Lung (tissue), 12 donors: ENCODE measurements around the gene MCUB. TPM values are rescaled to one million over a fixed set of nuclear protein-coding genes. Genes with fewer than 3 reads are reported as not detected.

Source experiments
- ATAC-seq: fragments of 200-7000 bp; cut with Tn5 transposase; one replicate; pipeline ENCODE4 v1.9.1; 2020; ENCODE audit warnings: moderate number of reproducible peaks; ENCODE audit not compliant: insufficient read depth, low FRiP score
- DNase-seq, 3 donors: peaks; one replicate each; pipeline ENCODE4 v3.0.0-alpha.2; 2013 to 2017
- H3K27ac ChIP-seq, 2 donors: one replicate each; pipeline ENCODE4 v1.5.1; 2013; ENCODE audit warnings: mild to moderate bottlenecking in 2 of 2, moderate library complexity in 2 of 2, control low read depth in 1 of 2, inconsistent platforms in 1 of 2, low read depth in 1 of 2, low read length in 1 of 2
- H3K27me3 ChIP-seq, 3 donors: one replicate each; pipeline ENCODE4 v1.5.1; 2013; ENCODE audit warnings: low read length in 2 of 3; ENCODE audit not compliant: control insufficient read depth in 3 of 3, insufficient read depth in 3 of 3
- H3K36me3 ChIP-seq, 4 donors: one replicate each; pipeline ENCODE4 v1.5.1; 2013; ENCODE audit warnings: low read length in 4 of 4, mild to moderate bottlenecking in 1 of 4, moderate library complexity in 1 of 4; ENCODE audit not compliant: control insufficient read depth in 4 of 4, insufficient read depth in 4 of 4
- H3K4me1 ChIP-seq, 5 donors: one replicate each; pipeline ENCODE4 v1.5.1; 2013; ENCODE audit warnings: low read length in 5 of 5, mild to moderate bottlenecking in 2 of 5, moderate library complexity in 1 of 5; ENCODE audit not compliant: control insufficient read depth in 5 of 5, insufficient read depth in 5 of 5
- H3K4me3 ChIP-seq: one replicate; pipeline ENCODE4 v1.5.1; 2013; ENCODE audit warnings: mild to moderate bottlenecking, control low read depth, moderate library complexity
- H3K9ac ChIP-seq, 2 donors: one replicate each; pipeline ENCODE4 v1.5.1; 2013; ENCODE audit warnings: low read length in 2 of 2, control low read depth in 1 of 2; ENCODE audit not compliant: insufficient read depth in 1 of 2
- H3K9me3 ChIP-seq, 4 donors: one replicate each; pipeline ENCODE4 v1.5.1; 2013; ENCODE audit warnings: low read length in 3 of 4, mild to moderate bottlenecking in 1 of 4, moderate library complexity in 1 of 4; ENCODE audit not compliant: control insufficient read depth in 4 of 4, insufficient read depth in 3 of 4
- WGBS, 2 donors: extraction: QIAGEN DNeasy Blood & Tissue Kit; methylation state at CpG; one replicate each; pipeline ENCODE4 v1.1.7; 2013; 5-methylcytosine and 5-hydroxymethylcytosine counted together
- polyA plus RNA-seq, 2 donors: library from polyadenylated mRNA; stranded (reverse); fragments of 200-250 nt; gene quantifications; one replicate each; pipeline ENCODE4 v1.2.1, GENCODE V29; 2013
- total RNA-seq, 2 donors: library from RNA; depleted of rRNA in 1 of 2; stranded (reverse); fragments of >200 nt in 1 of 2; gene quantifications; one replicate each; pipeline ENCODE4 v1.2.1, GENCODE V29; 2014 to 2021
- TF ChIP-seq, protein P1 (sequence below): IDR thresholded peaks from 2 replicates; pipeline ENCODE4 v1.5.1; 2012; ENCODE audit warnings: mild to moderate bottlenecking; ENCODE audit errors: control extremely low read depth, extremely low read depth
- donor health status: control.
- donor health status: control.
- donor health status: Bipolar disorder and iron deficiency.
- donor health status: healthy.
- donor health status: DM: yes; HTN: yes; CAD: no.

MCUB gene
- total and polyA plus RNA-seq, 4 donors, result 9.2 to 25.3 (median 15.9) TPM

- Histone ChIP-seq H3K9me3 (peaks cover 0 to 17% (median 1%) of the 10 kb centered on the region in 4 donors), H3K4me1 (peaks cover 0 to 5% (median 0%) of the 10 kb centered on the region in 5 donors), H3K27me3 (no peaks in the 10 kb centered on the region), H3K27ac (no peak overlapping the region), H3K4me3 (no peak overlapping the region), H3K9ac (no peak overlapping the region), H3K36me3 (no peaks in the 10 kb centered on the region)
- peak in 2 of 3 donors; percentile 6 to 18 for DNase-seq
- WGBS, 2 donors, result 72 to 76% methylated on average over 5 of the region's 5 CpGs
- TF ChIP-seq, protein P1, sequence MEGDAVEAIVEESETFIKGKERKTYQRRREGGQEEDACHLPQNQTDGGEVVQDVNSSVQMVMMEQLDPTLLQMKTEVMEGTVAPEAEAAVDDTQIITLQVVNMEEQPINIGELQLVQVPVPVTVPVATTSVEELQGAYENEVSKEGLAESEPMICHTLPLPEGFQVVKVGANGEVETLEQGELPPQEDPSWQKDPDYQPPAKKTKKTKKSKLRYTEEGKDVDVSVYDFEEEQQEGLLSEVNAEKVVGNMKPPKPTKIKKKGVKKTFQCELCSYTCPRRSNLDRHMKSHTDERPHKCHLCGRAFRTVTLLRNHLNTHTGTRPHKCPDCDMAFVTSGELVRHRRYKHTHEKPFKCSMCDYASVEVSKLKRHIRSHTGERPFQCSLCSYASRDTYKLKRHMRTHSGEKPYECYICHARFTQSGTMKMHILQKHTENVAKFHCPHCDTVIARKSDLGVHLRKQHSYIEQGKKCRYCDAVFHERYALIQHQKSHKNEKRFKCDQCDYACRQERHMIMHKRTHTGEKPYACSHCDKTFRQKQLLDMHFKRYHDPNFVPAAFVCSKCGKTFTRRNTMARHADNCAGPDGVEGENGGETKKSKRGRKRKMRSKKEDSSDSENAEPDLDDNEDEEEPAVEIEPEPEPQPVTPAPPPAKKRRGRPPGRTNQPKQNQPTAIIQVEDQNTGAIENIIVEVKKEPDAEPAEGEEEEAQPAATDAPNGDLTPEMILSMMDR, result no peak
- no peak for ATAC-seq
Measured at GRCh38 chr4:109648266-109648996, 88.4 kb downstream of the MCUB start.

DNA sequence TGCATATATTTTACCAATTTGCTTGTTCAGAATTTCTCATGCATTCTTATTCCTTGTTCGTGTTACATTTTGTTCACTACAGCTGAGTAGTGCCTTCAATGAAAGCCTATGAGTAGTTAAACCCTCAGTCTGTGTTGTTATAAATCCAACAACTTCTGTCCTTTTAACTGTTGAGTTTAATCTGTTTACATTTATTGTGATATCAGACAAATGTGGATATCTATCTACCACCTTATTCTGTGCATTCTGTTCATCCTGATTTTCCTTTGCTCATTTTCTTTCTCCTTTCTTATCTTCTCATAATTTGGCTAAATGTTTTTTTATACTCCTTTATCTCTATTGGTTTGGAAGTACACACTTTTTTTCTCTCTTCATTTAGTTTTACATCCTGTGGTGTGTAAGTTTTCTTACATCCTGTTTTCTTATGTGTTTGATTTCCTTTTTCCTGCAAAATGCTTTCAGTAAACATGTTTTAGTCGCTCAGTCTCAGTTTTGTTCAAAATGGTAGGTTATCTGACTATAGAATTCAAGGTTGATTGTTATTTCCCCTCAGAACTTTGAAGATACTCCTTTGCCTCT is 89.0 kb downstream of the MCUB start:
- H3K4me3 ChIP-seq, result no peak overlapping the region
- H3K27ac ChIP-seq, result no peak overlapping the region
- peaks cover 0 to 5% (median 0%) of the 10 kb centered on the region in 5 donors for H3K4me1 ChIP-seq
- WGBS, 2 donors, result 71 to 81% methylated on average over 2 of the region's 2 CpGs
- ATAC-seq (no peak), DNase-seq (no peak)
- H3K27me3 ChIP-seq, result no peaks in the 10 kb centered on the region
- H3K9me3 ChIP-seq, result peaks cover 0 to 17% (median 1%) of the 10 kb centered on the region in 4 donors
- H3K9ac ChIP-seq, result no peak overlapping the region
- TF ChIP-seq, protein P1, result no peak
- H3K36me3 ChIP-seq, result no peaks in the 10 kb centered on the region

- Histone ChIP-seq H3K9me3 (peaks cover 0 to 17% (median 1%) of the 10 kb centered on the region in 4 donors), H3K4me3 (no peak overlapping the region), H3K27me3 (no peaks in the 10 kb centered on the region), H3K36me3 (no peaks in the 10 kb centered on the region), H3K4me1 (peaks cover 0 to 5% (median 0%) of the 10 kb centered on the region in 5 donors), H3K27ac (no peak overlapping the region), H3K9ac (no peak overlapping the region)
- WGBS, 2 donors, result 93 to 94% methylated on average over 1 of the region's 1 CpG
- TF ChIP-seq, protein P1, result no peak
- ATAC-seq (no peak), DNase-seq (no peak)
Measured at GRCh38 chr4:109649872-109650271, 89.8 kb downstream of the MCUB start.
